GM10847 (cell line): ENCODE data around the gene PDGFC.

ENCODE experiments used
- POLR2A ChIP-seq: IDR thresholded peaks from 2 replicates; pipeline ENCODE4 v1.6.1; 2011; ENCODE audit not compliant: insufficient read length; ENCODE audit errors: extremely low read depth

PDGFC gene

DNA sequence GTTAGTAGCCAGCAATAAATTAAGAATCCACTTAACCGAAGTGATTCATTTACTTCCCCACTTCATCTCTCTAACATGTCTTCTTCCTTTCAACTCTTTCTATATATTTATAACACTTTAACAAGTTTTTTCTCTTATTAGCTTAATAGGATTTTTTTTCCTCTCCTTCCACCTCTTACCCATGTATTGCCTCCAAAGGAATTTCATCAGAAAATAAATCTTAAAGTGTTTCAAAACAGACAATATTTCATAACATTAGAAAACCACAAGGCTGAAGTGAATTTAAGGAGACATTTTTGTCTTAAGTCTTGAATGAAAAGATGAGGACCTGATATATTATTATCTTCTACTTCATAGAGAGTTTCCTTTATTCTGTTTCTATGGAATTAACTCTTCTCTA, 101.5 kb downstream of the PDGFC start:
- TF ChIP-seq POLR2A = no peak

GRCh38 chr4:156865451-156865850, 106.1 kb downstream of the PDGFC start:
- no peak for TF ChIP-seq POLR2A

DNA sequence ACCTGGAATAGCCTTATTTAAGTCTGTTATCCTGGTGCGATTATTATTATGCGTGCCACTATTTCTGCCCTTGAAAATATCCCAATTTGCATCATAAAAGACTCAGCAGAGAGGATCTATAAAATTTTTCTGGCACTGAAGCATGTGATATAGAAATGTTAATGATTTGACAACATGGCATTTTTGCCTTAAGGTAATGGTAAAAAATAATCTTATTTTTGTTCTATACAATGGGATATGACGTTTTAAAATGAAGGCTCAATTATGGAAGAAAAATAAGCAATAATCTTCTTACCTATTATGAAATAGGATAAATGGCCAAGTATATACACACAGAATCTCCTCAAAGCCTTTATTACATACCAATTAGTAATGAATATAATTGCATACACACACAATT, 113.5 kb downstream of the PDGFC start:
- TF ChIP-seq POLR2A = no peak

DNA sequence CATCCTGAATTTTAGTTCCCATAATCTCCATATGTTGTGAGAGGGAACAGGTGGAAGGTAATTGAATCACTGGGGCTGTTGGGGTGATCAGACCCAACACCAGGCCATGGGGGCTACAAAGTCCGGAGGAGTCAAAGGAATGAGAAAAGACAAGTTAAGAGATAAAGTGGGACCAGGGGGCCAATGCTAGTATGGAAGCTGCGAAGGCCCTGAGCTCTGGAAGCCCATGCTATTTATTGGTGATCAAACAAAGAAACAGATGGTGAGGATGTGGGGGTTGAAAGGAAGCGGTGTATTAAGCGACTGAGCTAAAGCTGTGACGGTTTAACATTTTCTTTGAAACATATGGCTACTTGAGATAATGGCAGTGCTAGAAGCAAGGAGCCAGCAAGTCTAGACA, 132.8 kb downstream of the PDGFC start:
- TF ChIP-seq POLR2A = no peak

GRCh38 chr4:156837625-156838345, 133.8 kb downstream of the PDGFC start:
- TF ChIP-seq POLR2A = no peak

DNA sequence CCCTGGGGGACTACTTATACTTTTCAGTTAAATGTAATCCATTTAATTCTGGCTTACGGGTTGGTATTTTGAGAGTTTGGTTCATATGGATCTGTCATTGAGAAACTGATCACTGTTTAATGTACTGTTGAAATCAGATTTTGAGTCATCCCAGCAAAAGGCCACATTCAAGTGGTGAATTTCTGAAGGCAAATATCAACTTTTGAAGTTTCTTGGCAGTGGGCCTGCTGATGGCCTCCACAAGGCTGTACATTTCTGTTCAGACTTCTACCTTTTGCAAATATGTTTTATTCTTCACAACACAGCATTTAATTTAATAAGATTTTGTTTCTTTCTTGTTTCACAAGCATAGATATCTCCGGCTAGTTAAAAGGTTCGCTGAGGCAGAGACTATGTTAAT, 138.7 kb downstream of the PDGFC start:
- TF ChIP-seq POLR2A = no peak

- no peak for TF ChIP-seq POLR2A
These were observed 141.2 kb downstream of the PDGFC start for GRCh38 chr4:156830351-156830750.

GRCh38 chr4:156829201-156829873, 142.3 kb downstream of the PDGFC start:
- TF ChIP-seq POLR2A = no peak

DNA sequence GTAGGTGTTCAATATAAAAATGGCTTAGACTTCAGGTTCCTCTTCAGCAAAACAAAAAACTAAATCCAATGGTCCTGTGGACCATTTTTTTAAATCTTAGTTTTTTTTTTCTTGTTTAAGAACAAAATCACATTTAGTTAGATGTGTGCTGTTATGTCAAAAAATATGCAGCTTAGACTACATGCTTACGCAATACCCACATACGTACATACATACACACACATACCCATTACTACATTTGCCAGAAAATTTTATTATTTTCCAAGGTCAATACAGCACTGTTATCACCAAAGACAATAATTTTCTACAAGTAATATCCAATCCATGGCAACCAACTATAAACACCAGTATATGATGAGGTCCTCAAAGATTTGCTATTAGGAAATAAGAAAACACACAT, 144.1 kb downstream of the PDGFC start:
- TF ChIP-seq POLR2A = no peak

DNA sequence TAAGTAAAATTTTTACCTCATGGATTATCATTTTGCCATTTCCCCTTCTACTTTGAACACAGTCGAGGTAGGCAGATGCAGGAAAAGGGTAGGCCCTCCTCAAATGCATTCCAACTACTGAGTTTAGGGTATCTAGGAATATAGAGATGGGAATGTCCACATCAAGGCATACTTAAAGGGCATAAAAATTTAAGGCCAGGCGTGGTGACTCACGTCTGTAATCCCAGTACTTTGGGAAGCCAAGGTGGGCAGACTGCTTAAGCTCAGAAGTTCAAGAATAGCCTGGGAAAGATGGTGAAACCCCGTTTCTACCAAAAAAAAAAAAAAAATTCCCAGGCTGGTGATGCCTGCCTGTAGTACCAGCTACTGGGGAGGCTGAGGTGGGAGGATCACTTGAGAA, 146.5 kb downstream of the PDGFC start:
- TF ChIP-seq POLR2A = no peak

- TF ChIP-seq POLR2A = no peak
These were observed 147.0 kb downstream of the PDGFC start for GRCh38 chr4:156824451-156825060.

- no peak for TF ChIP-seq POLR2A
These were observed 150.7 kb downstream of the PDGFC start for GRCh38 chr4:156820931-156821330.

GRCh38 chr4:156816360-156816755, 155.2 kb downstream of the PDGFC start:
- no peak for TF ChIP-seq POLR2A

DNA sequence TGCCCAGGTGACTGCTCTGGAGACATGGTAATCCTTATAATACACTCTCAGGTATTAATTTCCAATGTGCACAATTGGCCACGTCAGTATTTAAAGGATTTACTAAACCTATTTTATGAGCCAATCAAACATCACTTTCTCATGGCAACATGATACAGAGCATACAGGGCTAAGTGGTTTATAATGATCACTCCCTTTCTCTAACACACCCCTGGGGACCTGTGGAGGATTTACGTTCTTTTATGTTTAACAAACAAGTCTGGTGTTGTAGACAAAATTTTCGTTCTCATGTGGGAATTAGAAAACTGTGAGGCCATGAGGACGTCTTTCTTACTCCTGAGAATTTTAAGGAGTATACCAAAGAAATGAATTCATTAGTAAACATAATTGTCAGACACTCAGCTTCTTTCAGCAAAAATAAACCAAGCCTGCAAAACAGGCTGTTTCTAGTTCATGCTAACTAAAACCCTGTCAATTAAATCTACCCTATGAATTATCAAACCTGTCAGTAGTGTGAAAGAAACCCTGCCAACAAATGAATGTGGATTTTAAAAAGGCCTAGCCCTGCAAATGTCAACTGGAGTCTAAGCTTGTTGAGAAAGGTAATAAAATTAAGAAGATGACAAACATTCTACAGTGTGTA, 155.8 kb downstream of the PDGFC start:
- no peak for TF ChIP-seq POLR2A

- TF ChIP-seq POLR2A = no peak
These were observed 159.6 kb downstream of the PDGFC start for GRCh38 chr4:156811963-156812362.

GRCh38 chr4:156811286-156811685, 160.3 kb downstream of the PDGFC start:
- no peak for TF ChIP-seq POLR2A
